Sigmoid colon (tissue), 4 donors: ENCODE data around the gene PPL.

Experiments used
- CTCF ChIP-seq, 4 experiments: fragments of 450-650 bp in 3 of 4; fragments of 200-600 bp in 1 of 4; IDR thresholded peaks; one replicate each; pipeline ENCODE4 v1.5.1; 2016 to 2019; ENCODE audit warnings: antibody characterized with exemption in 4 of 4, mild to moderate bottlenecking in 3 of 4, moderate library complexity in 2 of 4
- POLR2A ChIP-seq, 2 donors: fragments of 450-650 bp; IDR thresholded peaks; one replicate each; pipeline ENCODE4 v1.6.1; 2016; ENCODE audit warnings: antibody characterized with exemption in 2 of 2, mild to moderate bottlenecking in 2 of 2, moderate library complexity in 2 of 2
- POLR2AphosphoS5 ChIP-seq, 4 donors: sonication (generic); formaldehyde crosslinking; IDR thresholded peaks; one replicate each; pipeline ENCODE4 v1.6.1; 2017; ENCODE audit warnings: antibody characterized with exemption in 4 of 4

GRCh38 chr16:4949986-4950385 lies 13.0 kb upstream of the PPL start:
- TF ChIP-seq CTCF (IDR thresholded peaks at IDR 0.05) (no peak), POLR2AphosphoS5 (IDR thresholded peaks at IDR 0.05) (no peak), POLR2A (IDR thresholded peaks at IDR 0.05) (no peak)
